Effector memory CD8-positive, alpha-beta T cell (primary cell): ENCODE data around the gene TMEM270.
"Not testable (repeated sequence)": the region's sequence is repeated elsewhere in the genome, so short reads cannot be mapped to it uniquely, and the experiment has no call there.

Experiments
- ATAC-seq: fragments of 150-1000 bp; cut with Tn5 transposase; replicated peaks from 2 replicates; pipeline ENCODE4 v1.10.0; 2021; ENCODE audit warnings: mild to moderate bottlenecking, moderate library complexity
- DNase-seq, 3 experiments: peaks; one replicate each; pipeline ENCODE4 v3.0.0; 2021
- H3K27ac Mint-ChIP-seq, 2 donors: one replicate each; pipeline ENCODE4 v1.8.0; 2022; ENCODE audit warnings: mild to moderate bottlenecking in 2 of 2, mixed read lengths in 2 of 2, moderate library complexity in 2 of 2
- H3K27me3 Mint-ChIP-seq, 2 donors: one replicate each; pipeline ENCODE4 v1.8.0; 2022; ENCODE audit warnings: mixed read lengths in 2 of 2
- H3K36me3 Mint-ChIP-seq: one replicate; pipeline ENCODE4 v1.8.0; 2022; ENCODE audit warnings: mild to moderate bottlenecking, moderate library complexity, mixed read lengths; ENCODE audit not compliant: insufficient read depth
- H3K4me1 Mint-ChIP-seq, 2 donors: one replicate each; pipeline ENCODE4 v1.8.0; 2022; ENCODE audit warnings: low read depth in 2 of 2, mixed read lengths in 2 of 2
- H3K4me3 Mint-ChIP-seq, 2 donors: one replicate each; pipeline ENCODE4 v1.8.0; 2022; ENCODE audit warnings: mild to moderate bottlenecking in 2 of 2, mixed read lengths in 2 of 2, moderate library complexity in 2 of 2
- H3K9me3 Mint-ChIP-seq, 2 donors: one replicate each; pipeline ENCODE4 v1.8.0; 2022; ENCODE audit warnings: mixed read lengths in 2 of 2

Gene TMEM270

DNA sequence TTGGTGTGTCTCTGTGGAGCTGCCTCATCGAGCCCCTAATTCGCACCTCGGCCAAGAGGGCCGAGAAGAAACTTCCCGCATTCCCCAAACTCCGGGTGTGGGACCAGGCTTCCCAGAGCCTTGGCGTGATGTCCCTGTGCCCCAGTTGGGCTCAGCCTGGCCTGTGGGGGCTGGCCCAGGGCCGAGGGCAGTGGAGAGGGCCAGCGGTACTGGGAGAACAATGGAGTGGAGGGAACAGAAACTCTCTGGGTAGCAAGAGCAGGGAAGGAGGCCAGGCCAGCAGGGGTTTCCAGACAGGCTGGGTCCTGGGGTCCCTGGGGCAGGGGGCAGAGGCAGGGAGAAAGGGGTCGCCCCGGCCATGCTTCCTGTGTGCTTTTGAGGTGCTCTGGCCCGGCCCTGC lies 16.0 kb downstream of the TMEM270 start:
- Mint-ChIP-seq H3K4me1 (no peaks in the 10 kb centered on the region), H3K9me3 (no peaks in the 10 kb centered on the region), H3K27me3 (peaks cover 29 to 40% of the 10 kb centered on the region in 2 donors), H3K4me3 (no peak overlapping the region), H3K36me3 (peaks cover 3% of the 10 kb centered on the region), H3K27ac (no peak overlapping the region)
- DNase-seq, result no peak
- ATAC-seq, result no peak

DNA sequence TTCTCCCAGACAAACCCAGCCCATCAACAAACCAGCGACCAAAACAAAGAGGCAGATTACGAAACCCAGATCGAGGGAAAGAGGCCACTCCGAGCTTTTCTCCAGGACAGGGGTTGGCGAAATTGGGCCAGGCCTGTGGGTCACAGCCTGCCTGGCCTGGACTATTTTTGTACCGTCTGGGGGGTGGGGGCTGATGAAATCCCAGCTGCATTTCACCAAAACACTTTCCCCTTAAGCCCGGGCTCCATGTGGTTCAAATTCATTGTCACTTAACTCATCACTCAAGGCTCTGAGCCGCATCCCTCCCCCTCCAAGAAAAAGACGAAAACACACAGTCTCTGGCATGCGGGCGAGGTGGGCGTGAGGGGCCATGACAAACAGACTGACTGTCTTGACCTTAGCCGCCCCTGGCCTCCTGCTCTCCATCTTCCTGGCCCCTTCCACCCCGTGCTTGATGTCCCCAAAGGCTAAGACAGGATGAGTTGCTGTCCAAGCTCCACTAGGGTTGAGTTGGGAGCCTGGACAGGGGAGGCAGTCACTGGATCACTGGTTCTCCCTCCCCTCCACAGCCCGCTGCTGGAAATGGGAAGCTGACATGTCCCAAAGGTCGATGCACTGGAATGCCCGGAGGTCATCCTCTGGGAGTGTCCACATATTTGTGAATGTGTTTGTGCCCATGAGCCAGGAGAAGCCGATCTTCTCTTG lies 19.2 kb downstream of the TMEM270 start:
- DNase-seq (no peak), ATAC-seq (no peak)
- H3K27me3 Mint-ChIP-seq, result peaks cover 36 to 52% of the 10 kb centered on the region in 2 donors
- H3K27ac Mint-ChIP-seq, result no peak overlapping the region
- H3K4me3 Mint-ChIP-seq, result no peak overlapping the region
- no peaks in the 10 kb centered on the region for H3K4me1 Mint-ChIP-seq
- peaks cover 3% of the 10 kb centered on the region for H3K36me3 Mint-ChIP-seq
- no peaks in the 10 kb centered on the region for H3K9me3 Mint-ChIP-seq

DNA sequence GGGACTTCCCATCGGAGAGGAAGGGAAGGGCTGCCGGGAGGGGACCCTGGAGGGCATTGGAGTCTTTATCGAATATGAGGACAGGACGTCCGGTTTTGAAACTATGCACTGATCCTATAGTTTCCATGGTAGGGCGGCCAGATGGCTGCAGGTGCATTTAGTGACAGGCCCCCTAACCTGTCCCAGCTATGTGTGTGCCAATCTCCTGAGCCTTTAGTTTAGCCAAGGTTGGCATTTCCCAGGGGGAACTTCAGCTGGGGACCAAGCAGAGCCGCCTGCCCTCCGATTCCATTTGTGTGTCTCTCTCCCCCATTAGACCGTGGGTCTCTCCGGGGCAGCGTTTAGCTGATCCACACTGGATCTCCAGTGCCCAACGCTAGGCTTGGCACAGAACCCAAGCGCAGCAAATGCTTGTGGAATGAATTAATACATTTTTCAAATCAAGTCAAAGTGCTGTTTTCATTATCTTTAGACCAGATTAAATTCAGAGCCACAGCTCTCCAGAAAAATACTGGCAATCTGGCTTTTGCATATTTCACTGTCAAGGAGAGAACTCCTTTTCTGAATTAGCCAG lies 19.9 kb downstream of the TMEM270 start:
- H3K4me1 Mint-ChIP-seq, result no peaks in the 10 kb centered on the region
- ATAC-seq (no peak), DNase-seq (no peak)
- H3K27me3 Mint-ChIP-seq, result peaks cover 36 to 55% of the 10 kb centered on the region in 2 donors
- H3K4me3 Mint-ChIP-seq, result no peak overlapping the region
- no peak overlapping the region for H3K27ac Mint-ChIP-seq
- peaks cover 3% of the 10 kb centered on the region for H3K36me3 Mint-ChIP-seq
- no peaks in the 10 kb centered on the region for H3K9me3 Mint-ChIP-seq

DNA sequence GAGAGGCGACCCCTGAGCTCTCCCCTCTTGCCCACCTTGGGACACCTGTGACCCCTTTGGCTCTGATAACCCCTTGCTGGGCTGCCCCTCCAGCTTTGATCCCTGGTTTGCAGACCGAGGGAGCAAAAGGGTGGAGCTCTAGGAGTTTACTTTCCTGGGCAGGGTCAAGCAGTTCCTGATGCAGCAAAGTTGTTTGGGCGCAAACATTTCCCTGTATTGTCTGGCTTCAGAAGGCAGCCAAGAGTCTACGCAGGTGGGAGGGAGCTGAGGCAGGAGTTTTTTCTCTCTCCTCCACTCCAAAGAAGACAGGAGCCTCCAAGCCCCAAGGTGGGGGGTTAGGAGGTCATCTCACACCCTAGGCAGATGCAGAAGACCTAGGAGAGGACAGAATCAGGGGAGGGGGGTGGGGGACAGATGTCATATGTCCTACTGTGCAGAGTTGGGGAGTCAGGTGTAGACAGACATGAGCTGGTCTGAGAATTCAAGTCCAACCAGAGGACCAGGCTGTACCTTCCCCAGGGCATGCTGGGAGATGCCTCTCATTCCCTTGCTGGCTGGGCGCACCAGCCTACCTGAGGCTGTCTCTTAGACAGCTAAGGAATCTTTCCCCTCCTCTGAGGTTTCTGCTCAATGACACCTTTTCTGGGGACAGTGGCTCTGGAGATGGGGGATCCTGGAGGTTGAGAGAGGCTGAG lies 20.5 kb downstream of the TMEM270 start:
- H3K4me1 Mint-ChIP-seq, result no peaks in the 10 kb centered on the region
- H3K27me3 Mint-ChIP-seq, result peaks cover 31 to 55% of the 10 kb centered on the region in 2 donors

DNA sequence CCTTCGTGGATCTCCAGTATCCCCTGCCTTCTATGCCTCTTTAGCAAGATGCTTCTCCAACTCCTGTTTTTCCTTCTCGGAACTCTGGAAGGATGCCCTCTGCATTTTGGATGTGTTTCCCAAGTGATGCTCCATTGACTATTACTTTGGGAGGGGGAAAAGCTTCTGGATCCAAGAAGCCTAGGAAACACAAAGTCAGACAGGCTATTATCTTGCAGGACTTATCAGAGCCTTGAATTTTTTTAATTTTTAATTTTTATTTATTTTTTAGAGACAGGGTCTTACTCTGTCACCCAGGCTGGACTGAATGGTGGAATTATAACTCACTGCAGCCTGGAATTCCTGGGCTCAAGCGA lies 21.1 kb downstream of the TMEM270 start:
- H3K4me3 Mint-ChIP-seq, result no peak overlapping the region
- H3K27me3 Mint-ChIP-seq, result peaks cover 26 to 57% of the 10 kb centered on the region in 2 donors
- DNase-seq (no peak), ATAC-seq (no peak)
- H3K9me3 Mint-ChIP-seq, result no peaks in the 10 kb centered on the region
- H3K27ac Mint-ChIP-seq, result no peak overlapping the region
- peaks cover 3% of the 10 kb centered on the region for H3K36me3 Mint-ChIP-seq
- H3K4me1 Mint-ChIP-seq, result no peaks in the 10 kb centered on the region

More for the DNA sequence above, 20.5 kb downstream of the TMEM270 start:
- Mint-ChIP-seq H3K27ac (no peak overlapping the region), H3K36me3 (peaks cover 3% of the 10 kb centered on the region), H3K9me3 (no peaks in the 10 kb centered on the region), H3K4me3 (no peak overlapping the region)
- DNase-seq (no peak), ATAC-seq (no peak)

DNA sequence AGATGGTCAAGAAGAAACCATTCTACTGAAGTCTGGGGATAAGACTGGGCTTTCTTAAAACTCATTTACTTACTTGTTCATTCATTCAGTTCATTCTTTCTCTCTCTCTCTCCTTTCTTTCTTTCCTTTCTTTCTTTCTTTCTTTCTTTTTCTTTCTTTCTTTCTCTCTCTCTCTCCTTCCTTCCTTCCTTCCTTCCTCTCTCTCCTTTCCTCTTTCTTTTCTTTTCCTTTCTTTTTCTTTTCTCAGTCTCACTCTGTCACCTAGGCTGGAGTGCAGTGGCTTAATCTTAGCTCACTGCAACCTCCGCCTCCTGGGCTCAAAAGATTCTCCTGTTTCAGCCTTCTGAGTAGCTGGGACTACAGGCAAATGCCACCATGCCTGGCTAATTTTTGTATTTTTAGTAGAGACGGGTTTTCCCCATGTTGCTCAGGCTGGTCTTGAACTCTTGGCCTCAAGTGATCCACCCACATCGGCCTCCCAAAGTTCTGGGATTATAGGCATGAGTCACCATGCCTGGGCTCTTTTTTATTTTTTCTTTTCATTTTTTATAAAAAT lies 24.0 kb downstream of the TMEM270 start:
- not testable (repeated sequence) for ATAC-seq, DNase-seq, H3K4me1 Mint-ChIP-seq, H3K9me3 Mint-ChIP-seq, H3K36me3 Mint-ChIP-seq, H3K27ac Mint-ChIP-seq, H3K4me3 Mint-ChIP-seq
- H3K27me3 Mint-ChIP-seq, result peaks cover 24 to 47% of the 10 kb centered on the region in 2 donors

DNA sequence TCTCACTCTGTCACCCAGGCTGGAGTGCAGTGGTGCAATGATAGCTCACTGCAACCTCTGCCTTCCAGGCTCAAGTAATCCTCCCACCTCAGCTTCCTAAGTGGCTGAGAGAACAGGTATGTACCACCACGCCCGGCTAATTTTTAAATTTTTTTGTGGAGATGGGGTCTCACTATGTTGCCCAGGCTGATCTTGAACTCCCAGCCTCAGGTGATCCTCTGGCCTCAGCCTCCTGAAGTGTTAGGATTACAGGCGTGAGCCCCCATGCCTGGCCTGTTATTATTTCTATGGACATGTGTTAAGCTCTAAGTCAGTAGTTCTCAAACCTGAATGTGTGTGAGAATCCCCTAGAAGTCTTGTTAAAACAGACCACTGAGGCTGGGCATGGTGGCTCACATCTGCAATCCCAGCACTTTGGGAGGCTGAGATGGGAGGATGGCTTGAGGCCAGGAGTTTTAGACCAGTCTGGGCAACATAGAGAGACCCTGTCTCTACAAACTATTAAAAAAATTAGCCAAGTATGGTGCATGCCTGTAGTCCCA lies 24.5 kb downstream of the TMEM270 start:
- ATAC-seq (no peak), DNase-seq (no peak)
- Mint-ChIP-seq H3K27ac (no peak overlapping the region), H3K4me1 (no peaks in the 10 kb centered on the region), H3K9me3 (no peaks in the 10 kb centered on the region), H3K36me3 (peaks cover 5% of the 10 kb centered on the region), H3K27me3 (peaks cover 18 to 47% of the 10 kb centered on the region in 2 donors), H3K4me3 (no peak overlapping the region)

DNA sequence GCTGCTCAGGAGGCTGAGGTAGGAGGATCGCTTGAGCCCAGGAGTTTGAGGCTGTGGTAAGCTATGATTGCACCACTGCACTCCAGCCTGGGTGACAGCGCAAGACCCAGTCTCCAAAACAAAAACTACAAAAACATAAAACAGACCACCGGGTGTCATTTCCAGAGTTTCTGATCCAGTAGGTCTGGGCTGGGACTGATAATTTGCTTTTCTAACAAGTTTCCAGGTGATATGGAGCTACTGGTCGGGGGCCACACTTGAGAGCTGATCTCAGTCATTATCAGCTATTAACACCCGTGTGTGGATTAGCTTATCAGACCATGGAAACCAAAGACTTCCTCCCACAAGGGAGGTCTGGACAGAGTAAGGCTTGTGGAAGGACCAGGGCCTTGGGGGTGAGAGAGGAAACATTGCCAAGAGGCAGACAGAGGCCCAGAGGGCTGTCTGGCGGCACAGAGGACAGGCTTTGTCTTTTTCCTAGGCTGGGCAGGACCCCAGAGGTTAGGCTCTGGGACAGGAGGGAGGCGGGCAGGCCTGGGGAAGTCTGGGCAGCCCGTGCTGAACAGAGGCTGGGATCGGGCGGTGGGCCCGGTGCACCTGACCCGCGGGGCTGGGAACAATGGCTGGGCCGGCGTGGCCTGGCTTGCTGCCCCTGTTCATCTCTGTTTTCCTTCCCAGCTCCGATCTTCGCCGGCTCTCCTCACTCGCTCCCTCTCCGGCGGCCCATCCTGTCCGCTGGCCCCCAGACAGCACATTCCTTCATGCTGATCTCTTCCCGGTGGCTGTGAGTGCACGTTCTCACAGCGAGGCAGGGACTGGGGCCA lies 25.2 kb downstream of the TMEM270 start:
- Mint-ChIP-seq H3K27ac (no peak overlapping the region), H3K36me3 (peaks cover 5% of the 10 kb centered on the region), H3K4me1 (no peaks in the 10 kb centered on the region), H3K4me3 (no peak overlapping the region), H3K9me3 (no peaks in the 10 kb centered on the region), H3K27me3 (peaks cover 18 to 49% of the 10 kb centered on the region in 2 donors)
- ATAC-seq (no peak), DNase-seq (no peak)

DNA sequence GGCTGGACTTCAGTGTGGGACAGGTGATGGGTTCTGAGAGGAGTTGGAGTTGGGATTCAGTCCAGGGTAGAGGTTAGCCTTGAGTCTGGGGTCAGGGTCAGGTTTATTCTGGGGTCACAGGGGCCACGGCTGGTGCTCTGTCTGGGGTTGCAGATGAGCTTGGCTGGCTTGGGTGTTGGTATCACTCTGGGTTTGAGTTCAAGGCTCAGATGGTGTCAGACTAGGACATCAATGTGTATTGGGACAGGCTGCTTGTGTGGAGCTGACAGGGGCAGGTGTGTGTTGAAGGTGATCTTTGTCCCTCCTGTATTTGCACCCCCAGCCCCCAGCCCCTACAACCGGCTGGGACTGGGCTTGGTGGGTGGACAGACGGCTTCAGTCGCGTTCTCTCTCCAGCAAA lies 26.8 kb downstream of the TMEM270 start:
- DNase-seq (no peak), ATAC-seq (no peak)
- Mint-ChIP-seq H3K4me1 (no peaks in the 10 kb centered on the region), H3K27me3 (peaks cover 32 to 52% of the 10 kb centered on the region in 2 donors), H3K9me3 (no peaks in the 10 kb centered on the region), H3K4me3 (no peak overlapping the region), H3K27ac (no peak overlapping the region), H3K36me3 (peaks cover 2% of the 10 kb centered on the region)

DNA sequence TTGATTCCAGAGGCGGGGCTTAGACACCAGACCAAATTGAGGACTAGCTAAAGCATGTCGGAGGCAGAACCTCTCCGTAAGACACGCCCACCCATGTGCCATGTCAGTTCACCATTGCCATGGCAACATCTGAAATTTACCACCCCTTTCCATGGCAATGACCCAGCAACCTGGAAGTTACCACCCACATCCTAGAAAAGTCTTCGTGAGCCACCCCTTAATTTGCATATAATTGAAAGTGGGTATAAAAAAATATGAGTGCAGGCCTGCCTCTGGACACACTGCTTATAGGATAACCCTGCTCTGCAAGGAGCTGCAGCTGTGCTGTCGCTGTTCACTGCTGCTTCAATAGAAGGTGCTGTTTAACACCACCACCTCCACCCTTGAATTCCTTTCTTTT lies 28.0 kb downstream of the TMEM270 start:
- Mint-ChIP-seq H3K27ac (no peak overlapping the region), H3K4me1 (no peaks in the 10 kb centered on the region), H3K4me3 (no peak overlapping the region), H3K27me3 (peaks cover 36 to 50% of the 10 kb centered on the region in 2 donors), H3K9me3 (no peaks in the 10 kb centered on the region), H3K36me3 (peaks cover 2% of the 10 kb centered on the region)
- DNase-seq (no peak), ATAC-seq (no peak)

DNA sequence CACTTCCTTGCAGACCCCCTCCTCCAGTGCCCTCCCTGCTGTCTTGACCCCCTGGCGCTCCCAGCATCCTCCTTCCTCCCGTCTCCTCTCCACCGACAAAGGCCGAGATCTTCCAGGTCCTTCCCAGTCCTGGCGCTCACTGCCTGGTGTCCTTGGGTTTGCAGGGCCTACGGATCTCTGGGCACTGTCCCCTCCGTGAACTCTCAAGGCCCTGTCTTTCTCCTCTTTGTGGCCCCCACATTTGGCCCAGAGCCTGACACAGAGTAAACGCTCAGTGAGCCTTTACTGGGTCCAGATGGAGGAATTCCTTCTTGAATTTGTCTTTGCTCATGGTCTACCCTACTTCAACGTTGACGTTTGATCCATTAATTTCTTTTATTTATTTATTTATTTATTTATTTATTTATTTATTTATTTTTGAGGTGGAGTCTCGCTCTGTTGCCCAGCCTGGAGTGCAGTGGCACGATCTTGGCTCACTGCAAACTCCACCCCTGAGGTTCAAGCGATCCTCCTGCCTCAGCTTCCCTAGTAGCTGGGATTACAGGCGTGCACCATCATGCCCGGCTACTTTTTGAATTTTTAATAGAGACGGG lies 29.7 kb downstream of the TMEM270 start:
- DNase-seq (no peak), ATAC-seq (no peak)
- H3K36me3 Mint-ChIP-seq, result peaks cover 2% of the 10 kb centered on the region
- H3K4me3 Mint-ChIP-seq, result no peak overlapping the region
- H3K27ac Mint-ChIP-seq, result no peak overlapping the region
- no peaks in the 10 kb centered on the region for H3K9me3 Mint-ChIP-seq
- no peaks in the 10 kb centered on the region for H3K4me1 Mint-ChIP-seq
- H3K27me3 Mint-ChIP-seq, result peaks cover 32 to 65% of the 10 kb centered on the region in 2 donors

DNA sequence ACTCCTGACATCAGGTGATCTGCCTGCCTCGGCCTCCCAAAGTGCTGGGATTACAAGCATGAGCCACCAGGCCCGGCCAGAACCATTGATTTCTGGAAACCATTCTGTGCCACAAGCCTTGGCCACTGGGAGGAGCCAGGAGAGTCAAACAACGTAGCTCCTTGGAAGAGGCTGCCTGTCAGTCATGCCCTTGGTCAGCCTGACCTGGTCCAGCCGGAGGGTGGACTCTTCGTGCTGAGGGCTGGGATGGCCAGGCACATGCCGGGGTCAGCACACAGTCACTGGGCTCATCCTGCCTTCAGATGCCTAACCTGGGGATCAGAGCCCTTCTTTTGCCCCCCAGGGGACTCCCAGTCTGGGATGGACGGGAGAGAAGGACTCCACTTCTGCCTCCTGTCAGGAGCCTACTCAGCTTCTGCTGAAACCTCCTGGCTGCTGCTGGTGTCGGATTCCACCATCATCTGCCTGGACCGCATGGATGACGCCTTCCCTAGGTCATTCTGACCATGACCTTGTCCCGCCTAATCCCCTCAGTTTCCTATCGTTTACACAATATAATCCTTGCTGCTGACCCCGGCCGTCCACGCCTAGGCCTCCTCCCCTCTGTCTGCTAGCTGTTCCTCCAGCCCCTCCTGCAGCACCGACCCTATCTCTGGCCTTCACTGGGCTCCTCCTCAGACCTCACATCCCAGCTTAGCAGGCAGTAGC lies 30.4 kb downstream of the TMEM270 start:
- H3K9me3 Mint-ChIP-seq, result no peaks in the 10 kb centered on the region
- no peak overlapping the region for H3K4me3 Mint-ChIP-seq
- H3K27ac Mint-ChIP-seq, result peak overlapping the region in 1 of 2 donors; percentile 42
- no peaks in the 10 kb centered on the region for H3K4me1 Mint-ChIP-seq
- H3K27me3 Mint-ChIP-seq, result peaks cover 32 to 58% of the 10 kb centered on the region in 2 donors
- ATAC-seq, result no peak
- peaks cover 2% of the 10 kb centered on the region for H3K36me3 Mint-ChIP-seq
- no peak for DNase-seq
